HepG2 (cell line): Measurements from ENCODE around the gene BIRC6. TPM values are rescaled to one million over a fixed set of nuclear protein-coding genes. Genes with fewer than 3 reads are reported as not detected.

Experiments
- AKAP8 ChIP-seq: sonication (generic); formaldehyde crosslinking; IDR thresholded peaks from 2 replicates; pipeline ENCODE4 v1.5.1; 2020; ENCODE audit warnings: mild to moderate bottlenecking, missing genetic modification reagents
- ELF3 ChIP-seq: IDR thresholded peaks from 2 replicates; pipeline ENCODE4 v1.6.1; 2016; ENCODE audit warnings: missing genetic modification reagents, missing compliant biosample characterization
- ELF4 ChIP-seq: sonication (generic); formaldehyde crosslinking; IDR thresholded peaks from 2 replicates; pipeline ENCODE4 v1.5.0; 2020; ENCODE audit warnings: missing genetic modification reagents, mild to moderate bottlenecking, moderate library complexity, borderline replicate concordance
- HOXA9 ChIP-seq: sonication (generic); formaldehyde crosslinking; IDR thresholded peaks from 2 replicates; pipeline ENCODE4 v1.8.1; 2022; ENCODE audit warnings: missing genetic modification reagents, mild to moderate bottlenecking, moderate library complexity, borderline replicate concordance
- MATR3 ChIP-seq: sonication (generic); formaldehyde crosslinking; IDR thresholded peaks from 2 replicates; pipeline ENCODE4 v1.4.0; 2020; ENCODE audit warnings: missing genetic modification reagents
- NFE2L1 ChIP-seq: sonication (generic); formaldehyde crosslinking; IDR thresholded peaks from 2 replicates; pipeline ENCODE4 v1.4.0; 2020; ENCODE audit warnings: missing genetic modification reagents, mild to moderate bottlenecking, borderline replicate concordance
- ZBTB7A ChIP-seq: sonication (generic); formaldehyde crosslinking; IDR thresholded peaks from 2 replicates; pipeline ENCODE4 v1.8.0; 2022; ENCODE audit warnings: mild to moderate bottlenecking, missing genetic modification reagents
- ZBTB8A ChIP-seq: sonication (generic); formaldehyde crosslinking; IDR thresholded peaks from 2 replicates; pipeline ENCODE4 v1.4.0; 2020; ENCODE audit warnings: mild to moderate bottlenecking, low read depth, missing genetic modification reagents, borderline replicate concordance
- ZNF180 ChIP-seq: sonication (generic); formaldehyde crosslinking; IDR thresholded peaks from 2 replicates; pipeline ENCODE4 v1.4.0; 2020; ENCODE audit warnings: low read depth, missing genetic modification reagents, borderline replicate concordance
- ZNF44 ChIP-seq: sonication (generic); formaldehyde crosslinking; IDR thresholded peaks from 2 replicates; pipeline ENCODE4 v1.5.1; 2020; ENCODE audit warnings: mild to moderate bottlenecking, missing genetic modification reagents
- ZNF543 ChIP-seq: sonication (generic); formaldehyde crosslinking; IDR thresholded peaks from 2 replicates; pipeline ENCODE4 v1.4.0; 2020; ENCODE audit warnings: mild to moderate bottlenecking, missing genetic modification reagents
- ZNF652 ChIP-seq: IDR thresholded peaks from 2 replicates; pipeline ENCODE4 v1.6.1; 2016; ENCODE audit warnings: low read depth, borderline replicate concordance
- ZNF703 ChIP-seq: sonication (generic); formaldehyde crosslinking; IDR thresholded peaks from 2 replicates; pipeline ENCODE4 v1.5.1; 2020; ENCODE audit warnings: missing genetic modification reagents, mild to moderate bottlenecking, moderate library complexity, borderline replicate concordance
- ZNF749 ChIP-seq: sonication (generic); formaldehyde crosslinking; IDR thresholded peaks from 2 replicates; pipeline ENCODE4 v1.8.0; 2022; ENCODE audit warnings: mild to moderate bottlenecking, missing genetic modification reagents, moderate library complexity, borderline replicate concordance
- ZNF790 ChIP-seq: sonication (generic); formaldehyde crosslinking; IDR thresholded peaks from 2 replicates; pipeline ENCODE4 v1.8.0; 2022; ENCODE audit warnings: missing genetic modification reagents, mild to moderate bottlenecking, borderline replicate concordance
- ZNF839 ChIP-seq: sonication (generic); formaldehyde crosslinking; IDR thresholded peaks from 2 replicates; pipeline ENCODE4 v1.4.0; 2020; ENCODE audit warnings: missing genetic modification reagents, mild to moderate bottlenecking, borderline replicate concordance
- polyA plus RNA-seq, 8 experiments: library from polyadenylated mRNA; depleted of rRNA in 3 of 8; stranded (reverse) in 7 of 8; unstranded in 1 of 8; fragments of >200 nt; fragmentation: Illumina TruSeq in 4 of 8; extraction: Trizol in 4 of 8; gene quantifications; 2 replicates each; pipeline versions ENCODE4 v1.2.1 to v1.2.3, GENCODE V29; 2011 to 2016; ENCODE audit warnings: low read depth in 4 of 8, missing spikeins in 1 of 8, mixed read lengths in 1 of 8; ENCODE audit not compliant: insufficient read depth in 1 of 8
- total RNA-seq, 5 experiments: library from RNA; depleted of rRNA; stranded (reverse); fragments of >200 nt; fragmentation: Illumina TruSeq; extraction: Trizol; gene quantifications; 2 replicates each; pipeline ENCODE4 v1.2.3, GENCODE V29; 2016; ENCODE audit warnings: low read depth in 1 of 5
- TF ChIP-seq, protein P1 (sequence below): sonication (generic); formaldehyde crosslinking; IDR thresholded peaks from 2 replicates; pipeline ENCODE4 v1.5.0; 2020; ENCODE audit warnings: missing genetic modification reagents
- TF ChIP-seq, protein P2 (sequence below): sonication (generic); formaldehyde crosslinking; IDR thresholded peaks from 2 replicates; pipeline ENCODE4 v1.4.0; 2020; ENCODE audit warnings: missing genetic modification reagents, mild to moderate bottlenecking, borderline replicate concordance
- TF ChIP-seq, protein P3 (sequence below): sonication (generic); formaldehyde crosslinking; IDR thresholded peaks from 2 replicates; pipeline ENCODE4 v1.8.1; 2023; ENCODE audit warnings: missing genetic modification reagents, inconsistent platforms, borderline replicate concordance
- TF ChIP-seq, protein P4 (sequence below): fragments of 450-650 bp; IDR thresholded peaks from 2 replicates; pipeline ENCODE4 v1.6.1; 2017
- TF ChIP-seq, protein P5 (sequence below): sonication (generic); formaldehyde crosslinking; IDR thresholded peaks from 2 replicates; pipeline ENCODE4 v1.4.0; 2020; ENCODE audit warnings: missing genetic modification reagents; ENCODE audit errors: not compliant biosample characterization
- TF ChIP-seq, protein P6 (sequence below): sonication (generic); formaldehyde crosslinking; IDR thresholded peaks from 2 replicates; pipeline ENCODE4 v1.5.1; 2020; ENCODE audit warnings: missing genetic modification reagents, mild to moderate bottlenecking, borderline replicate concordance

BIRC6 gene
- total and polyA plus RNA-seq, 2 of the 13 experiments (the other 11 are each of a cell fraction or from before 2014, with no cell fraction given), result 65.6 to 120 TPM

DNA sequence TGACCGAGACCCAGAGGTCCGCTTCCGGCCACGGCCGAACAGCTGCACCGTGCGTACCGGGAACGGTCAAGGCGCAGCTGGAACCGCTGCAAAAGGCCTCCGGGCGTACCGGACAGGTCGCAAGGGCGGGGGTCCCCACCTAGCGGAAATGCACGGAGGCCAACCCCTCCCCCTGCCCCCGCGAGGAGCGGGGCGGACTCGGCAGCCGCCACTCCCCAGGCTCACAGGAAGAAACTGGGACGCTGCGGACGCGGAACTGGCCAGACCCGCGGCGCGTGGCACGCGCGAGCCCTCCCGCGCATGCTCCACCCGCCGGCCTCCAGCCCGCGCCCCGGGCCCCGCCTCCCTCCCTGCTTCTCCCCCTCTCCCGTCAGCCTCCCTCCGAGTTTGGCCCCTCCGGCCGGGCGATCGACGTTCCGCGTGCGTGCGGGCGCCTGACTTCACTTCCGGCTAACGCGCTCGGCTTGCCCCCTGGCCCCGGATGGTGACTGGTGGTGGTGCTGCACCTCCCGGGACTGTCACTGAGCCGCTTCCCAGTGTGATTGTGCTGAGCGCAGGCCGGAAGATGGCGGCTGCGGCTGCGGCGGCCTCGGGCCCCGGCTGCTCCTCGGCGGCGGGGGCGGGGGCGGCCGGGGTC, at the start of gene BIRC6 (continued):
- TF ChIP-seq, protein P1, sequence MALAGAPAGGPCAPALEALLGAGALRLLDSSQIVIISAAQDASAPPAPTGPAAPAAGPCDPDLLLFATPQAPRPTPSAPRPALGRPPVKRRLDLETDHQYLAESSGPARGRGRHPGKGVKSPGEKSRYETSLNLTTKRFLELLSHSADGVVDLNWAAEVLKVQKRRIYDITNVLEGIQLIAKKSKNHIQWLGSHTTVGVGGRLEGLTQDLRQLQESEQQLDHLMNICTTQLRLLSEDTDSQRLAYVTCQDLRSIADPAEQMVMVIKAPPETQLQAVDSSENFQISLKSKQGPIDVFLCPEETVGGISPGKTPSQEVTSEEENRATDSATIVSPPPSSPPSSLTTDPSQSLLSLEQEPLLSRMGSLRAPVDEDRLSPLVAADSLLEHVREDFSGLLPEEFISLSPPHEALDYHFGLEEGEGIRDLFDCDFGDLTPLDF (CRISPR knock-in tag), result peak; percentile 12; the same call in 1 of the 2 replicates
- no peak; the same call in 1 of the 2 replicates for TF ChIP-seq ZNF180 (CRISPR knock-in tag)
- peak; percentile 82; the same call in 1 of the 2 replicates for TF ChIP-seq ZNF703 (CRISPR knock-in tag)
- TF ChIP-seq, protein P2, sequence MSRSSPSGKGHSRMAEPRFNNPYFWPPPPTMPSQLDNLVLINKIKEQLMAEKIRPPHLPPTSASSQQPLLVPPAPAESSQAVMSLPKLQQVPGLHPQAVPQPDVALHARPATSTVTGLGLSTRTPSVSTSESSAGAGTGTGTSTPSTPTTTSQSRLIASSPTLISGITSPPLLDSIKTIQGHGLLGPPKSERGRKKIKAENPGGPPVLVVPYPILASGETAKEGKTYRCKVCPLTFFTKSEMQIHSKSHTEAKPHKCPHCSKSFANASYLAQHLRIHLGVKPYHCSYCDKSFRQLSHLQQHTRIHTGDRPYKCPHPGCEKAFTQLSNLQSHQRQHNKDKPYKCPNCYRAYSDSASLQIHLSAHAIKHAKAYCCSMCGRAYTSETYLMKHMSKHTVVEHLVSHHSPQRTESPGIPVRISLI (CRISPR knock-in tag), result peak; percentile 52; the same call in 1 of the 2 replicates
- peak; percentile 38; the same call in 1 of the 2 replicates for TF ChIP-seq ZNF790
- TF ChIP-seq ZNF44 (CRISPR knock-in tag), result peak; percentile 99
- TF ChIP-seq ELF4, result peak; percentile 92
- TF ChIP-seq MATR3 (CRISPR knock-in tag), result no peak
- TF ChIP-seq ZNF839, result no peak; the same call in 1 of the 2 replicates
- peak; percentile 96 for TF ChIP-seq ZNF543
- TF ChIP-seq, protein P3, sequence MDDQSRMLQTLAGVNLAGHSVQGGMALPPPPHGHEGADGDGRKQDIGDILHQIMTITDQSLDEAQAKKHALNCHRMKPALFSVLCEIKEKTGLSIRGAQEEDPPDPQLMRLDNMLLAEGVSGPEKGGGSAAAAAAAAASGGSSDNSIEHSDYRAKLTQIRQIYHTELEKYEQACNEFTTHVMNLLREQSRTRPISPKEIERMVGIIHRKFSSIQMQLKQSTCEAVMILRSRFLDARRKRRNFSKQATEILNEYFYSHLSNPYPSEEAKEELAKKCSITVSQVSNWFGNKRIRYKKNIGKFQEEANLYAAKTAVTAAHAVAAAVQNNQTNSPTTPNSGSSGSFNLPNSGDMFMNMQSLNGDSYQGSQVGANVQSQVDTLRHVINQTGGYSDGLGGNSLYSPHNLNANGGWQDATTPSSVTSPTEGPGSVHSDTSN (CRISPR knock-in tag), result no peak
- TF ChIP-seq ELF3, result peak; percentile 94
- TF ChIP-seq, protein P4, sequence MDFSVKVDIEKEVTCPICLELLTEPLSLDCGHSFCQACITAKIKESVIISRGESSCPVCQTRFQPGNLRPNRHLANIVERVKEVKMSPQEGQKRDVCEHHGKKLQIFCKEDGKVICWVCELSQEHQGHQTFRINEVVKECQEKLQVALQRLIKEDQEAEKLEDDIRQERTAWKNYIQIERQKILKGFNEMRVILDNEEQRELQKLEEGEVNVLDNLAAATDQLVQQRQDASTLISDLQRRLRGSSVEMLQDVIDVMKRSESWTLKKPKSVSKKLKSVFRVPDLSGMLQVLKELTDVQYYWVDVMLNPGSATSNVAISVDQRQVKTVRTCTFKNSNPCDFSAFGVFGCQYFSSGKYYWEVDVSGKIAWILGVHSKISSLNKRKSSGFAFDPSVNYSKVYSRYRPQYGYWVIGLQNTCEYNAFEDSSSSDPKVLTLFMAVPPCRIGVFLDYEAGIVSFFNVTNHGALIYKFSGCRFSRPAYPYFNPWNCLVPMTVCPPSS, result no peak
- peak; percentile 87; the same call in 1 of the 2 replicates for TF ChIP-seq ZBTB8A (CRISPR knock-in tag)
- TF ChIP-seq HOXA9 (CRISPR knock-in tag), result peak; percentile 95; the same call in 1 of the 2 replicates
- peak; percentile 95 for TF ChIP-seq ZBTB7A (CRISPR knock-in tag)
- TF ChIP-seq NFE2L1 (CRISPR knock-in tag), result no peak
- peak; percentile 89 for TF ChIP-seq AKAP8 (CRISPR knock-in tag)
- peak; percentile 85 for TF ChIP-seq ZNF749
- TF ChIP-seq, protein P5, sequence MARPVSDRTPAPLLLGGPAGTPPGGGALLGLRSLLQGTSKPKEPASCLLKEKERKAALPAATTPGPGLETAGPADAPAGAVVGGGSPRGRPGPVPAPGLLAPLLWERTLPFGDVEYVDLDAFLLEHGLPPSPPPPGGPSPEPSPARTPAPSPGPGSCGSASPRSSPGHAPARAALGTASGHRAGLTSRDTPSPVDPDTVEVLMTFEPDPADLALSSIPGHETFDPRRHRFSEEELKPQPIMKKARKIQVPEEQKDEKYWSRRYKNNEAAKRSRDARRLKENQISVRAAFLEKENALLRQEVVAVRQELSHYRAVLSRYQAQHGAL (CRISPR knock-in tag), result peak; percentile 91
- peak; percentile 13; the same call in 1 of the 2 replicates for TF ChIP-seq ZNF652 (CRISPR knock-in tag)
- TF ChIP-seq, protein P6, sequence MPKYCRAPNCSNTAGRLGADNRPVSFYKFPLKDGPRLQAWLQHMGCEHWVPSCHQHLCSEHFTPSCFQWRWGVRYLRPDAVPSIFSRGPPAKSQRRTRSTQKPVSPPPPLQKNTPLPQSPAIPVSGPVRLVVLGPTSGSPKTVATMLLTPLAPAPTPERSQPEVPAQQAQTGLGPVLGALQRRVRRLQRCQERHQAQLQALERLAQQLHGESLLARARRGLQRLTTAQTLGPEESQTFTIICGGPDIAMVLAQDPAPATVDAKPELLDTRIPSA (CRISPR knock-in tag), result peak; percentile 95; the same call in 1 of the 2 replicates
